H1 (cell line): ENCODE data around the gene TAF3.

Experiments used
- JUND ChIP-seq: IDR thresholded peaks from 2 replicates; pipeline ENCODE4 v1.6.1; 2011; ENCODE audit warnings: mild to moderate bottlenecking, improper control_type of control experiment, low read length
- RNF2 ChIP-seq: fragments of 200-900, 300-1000 bp; sonication (generic); IDR thresholded peaks from 2 replicates; pipeline ENCODE4 v1.7.1; 2016; ENCODE audit warnings: borderline replicate concordance, low read depth, mild to moderate bottlenecking, antibody characterized with exemption, low read length; ENCODE audit not compliant: poor library complexity, severe bottlenecking; ENCODE audit errors: missing control alignments
- TF ChIP-seq, protein P1 (sequence below): IDR thresholded peaks from 2 replicates; pipeline ENCODE4 v1.6.1; 2012; ENCODE audit warnings: low read length, inconsistent platforms
- TF ChIP-seq, protein P2 (sequence below), 3 experiments: IDR thresholded peaks; 1 replicate in 2 of 3; 2 replicates in 1 of 3; pipeline versions ENCODE4 v1.5.1 to v1.6.1; 2011; ENCODE audit warnings: low read length in 3 of 3, mild to moderate bottlenecking in 3 of 3, inconsistent platforms in 2 of 3, low read depth in 1 of 3, moderate library complexity in 1 of 3; ENCODE audit not compliant: insufficient read depth in 1 of 3; ENCODE audit errors: control extremely low read depth in 1 of 3

GRCh38 chr10:7956508-7956907 is 138.2 kb downstream of the TAF3 start:
- TF ChIP-seq RNF2 (no peak), JUND (no peak)
- TF ChIP-seq, protein P1, sequence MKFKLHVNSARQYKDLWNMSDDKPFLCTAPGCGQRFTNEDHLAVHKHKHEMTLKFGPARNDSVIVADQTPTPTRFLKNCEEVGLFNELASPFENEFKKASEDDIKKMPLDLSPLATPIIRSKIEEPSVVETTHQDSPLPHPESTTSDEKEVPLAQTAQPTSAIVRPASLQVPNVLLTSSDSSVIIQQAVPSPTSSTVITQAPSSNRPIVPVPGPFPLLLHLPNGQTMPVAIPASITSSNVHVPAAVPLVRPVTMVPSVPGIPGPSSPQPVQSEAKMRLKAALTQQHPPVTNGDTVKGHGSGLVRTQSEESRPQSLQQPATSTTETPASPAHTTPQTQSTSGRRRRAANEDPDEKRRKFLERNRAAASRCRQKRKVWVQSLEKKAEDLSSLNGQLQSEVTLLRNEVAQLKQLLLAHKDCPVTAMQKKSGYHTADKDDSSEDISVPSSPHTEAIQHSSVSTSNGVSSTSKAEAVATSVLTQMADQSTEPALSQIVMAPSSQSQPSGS: no peak
- TF ChIP-seq, protein P2, sequence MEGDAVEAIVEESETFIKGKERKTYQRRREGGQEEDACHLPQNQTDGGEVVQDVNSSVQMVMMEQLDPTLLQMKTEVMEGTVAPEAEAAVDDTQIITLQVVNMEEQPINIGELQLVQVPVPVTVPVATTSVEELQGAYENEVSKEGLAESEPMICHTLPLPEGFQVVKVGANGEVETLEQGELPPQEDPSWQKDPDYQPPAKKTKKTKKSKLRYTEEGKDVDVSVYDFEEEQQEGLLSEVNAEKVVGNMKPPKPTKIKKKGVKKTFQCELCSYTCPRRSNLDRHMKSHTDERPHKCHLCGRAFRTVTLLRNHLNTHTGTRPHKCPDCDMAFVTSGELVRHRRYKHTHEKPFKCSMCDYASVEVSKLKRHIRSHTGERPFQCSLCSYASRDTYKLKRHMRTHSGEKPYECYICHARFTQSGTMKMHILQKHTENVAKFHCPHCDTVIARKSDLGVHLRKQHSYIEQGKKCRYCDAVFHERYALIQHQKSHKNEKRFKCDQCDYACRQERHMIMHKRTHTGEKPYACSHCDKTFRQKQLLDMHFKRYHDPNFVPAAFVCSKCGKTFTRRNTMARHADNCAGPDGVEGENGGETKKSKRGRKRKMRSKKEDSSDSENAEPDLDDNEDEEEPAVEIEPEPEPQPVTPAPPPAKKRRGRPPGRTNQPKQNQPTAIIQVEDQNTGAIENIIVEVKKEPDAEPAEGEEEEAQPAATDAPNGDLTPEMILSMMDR (IDR thresholded peaks at IDR 0.05; ENCODE audit: control extremely low read depth in 1 of 3, insufficient read depth in 1 of 3, low read depth in 1 of 3, low read length in 3 of 3): no peak
